Neural progenitor cell (in vitro differentiated cells): ENCODE measurements around the gene HOXC10. TPM values are rescaled to one million over a fixed set of nuclear protein-coding genes. Genes with fewer than 3 reads are reported as not detected.

Source experiments
- DNase-seq: peaks from one replicate; pipeline ENCODE4 v3.0.0-alpha.2; 2016; ENCODE audit warnings: low spot score
- H2AFZ ChIP-seq: fragments of 200-600 bp; sonication (generic); replicated peaks from 2 replicates; pipeline ENCODE4 v1.6.1; 2016; ENCODE audit warnings: antibody characterized with exemption
- H3F3A ChIP-seq: fragments of 200-600 bp; sonication (generic); 2 replicates; pipeline ENCODE4 v1.6.1; 2016; ENCODE audit warnings: antibody characterized with exemption, low read depth
- H3K27ac ChIP-seq: fragments of 200-600 bp; sonication (generic); 2 replicates; pipeline ENCODE4 v1.5.1; 2016; ENCODE audit warnings: mild to moderate bottlenecking
- H3K27me3 ChIP-seq: fragments of 200-600 bp; sonication (generic); 2 replicates; pipeline ENCODE4 v1.6.1; 2016; ENCODE audit warnings: mild to moderate bottlenecking, moderate library complexity
- H3K36me3 ChIP-seq: fragments of 200-600 bp; sonication (generic); 2 replicates; pipeline ENCODE4 v1.5.1; 2016
- H3K4me1 ChIP-seq: fragments of 200-600 bp; sonication (generic); 2 replicates; pipeline ENCODE4 v1.6.1; 2016; ENCODE audit warnings: mixed run types
- H3K4me2 ChIP-seq: fragments of 200-600 bp; sonication (generic); 2 replicates; pipeline ENCODE4 v1.6.1; 2016
- H3K4me3 ChIP-seq: fragments of 200-600 bp; sonication (generic); 2 replicates; pipeline ENCODE4 v1.5.1; 2016
- H3K79me2 ChIP-seq: fragments of 200-600 bp; sonication (generic); 2 replicates; pipeline ENCODE4 v1.6.1; 2016; ENCODE audit warnings: low read depth
- H3K9ac ChIP-seq: fragments of 200-600 bp; sonication (generic); 2 replicates; pipeline ENCODE4 v1.6.1; 2016
- H3K9me3 ChIP-seq: fragments of 200-600 bp; sonication (generic); 2 replicates; pipeline ENCODE4 v1.5.1; 2016; ENCODE audit warnings: low read depth
- H4K20me1 ChIP-seq: fragments of 200-600 bp; sonication (generic); 2 replicates; pipeline ENCODE4 v1.6.1; 2016; ENCODE audit warnings: low read depth
- H3K27ac Mint-ChIP-seq: 3 replicates; pipeline ENCODE4 v1.8.0; 2021; ENCODE audit warnings: mixed read lengths
- H3K27me3 Mint-ChIP-seq: 2 replicates; pipeline ENCODE4 v1.8.0; 2022; ENCODE audit warnings: low read depth, mild to moderate bottlenecking, inconsistent platforms, moderate library complexity, mixed read lengths; ENCODE audit not compliant: insufficient read depth
- H3K36me3 Mint-ChIP-seq: 3 replicates; pipeline ENCODE4 v1.8.0; 2021; ENCODE audit warnings: mixed read lengths
- H3K4me1 Mint-ChIP-seq: 3 replicates; pipeline ENCODE4 v1.8.0; 2021; ENCODE audit warnings: mixed read lengths
- H3K4me3 Mint-ChIP-seq: 3 replicates; pipeline ENCODE4 v1.8.0; 2021; ENCODE audit warnings: mild to moderate bottlenecking, moderate library complexity, mixed read lengths
- H3K9me3 Mint-ChIP-seq: 3 replicates; pipeline ENCODE4 v1.8.0; 2020; ENCODE audit warnings: mixed read lengths
- CTCF ChIP-seq: fragments of 200-600 bp; sonication (generic); IDR thresholded peaks from 2 replicates; pipeline ENCODE4 v1.5.1; 2017; ENCODE audit warnings: antibody characterized with exemption, mild to moderate bottlenecking
- EZH2 ChIP-seq: fragments of 200-600 bp; sonication (generic); IDR thresholded peaks from 2 replicates; pipeline ENCODE4 v1.6.1; 2017; ENCODE audit warnings: antibody characterized with exemption, mild to moderate bottlenecking, moderate library complexity
- EZH2phosphoT487 ChIP-seq: fragments of 200-600 bp; sonication (generic); IDR thresholded peaks from 2 replicates; pipeline ENCODE4 v1.6.1; 2017; ENCODE audit warnings: antibody characterized with exemption
- total RNA-seq: library from RNA; depleted of rRNA; stranded (reverse); fragments of >200 nt; gene quantifications from 2 replicates; pipeline ENCODE4 v1.2.3, GENCODE V29; 2015; ENCODE audit warnings: low replicate concordance

HOXC10 gene
- total RNA-seq, 1 donor from 2014 or later: not detected

- H3K4me1 ChIP-seq: no peaks in the 10 kb centered on the region
Measured at GRCh38 chr12:54030442-54030801, 45.5 kb downstream of the HOXC10 start.

GRCh38 chr12:54030889-54031471, 46.0 kb downstream of the HOXC10 start:
- H3K36me3 Mint-ChIP-seq: no peaks in the 10 kb centered on the region
- H3K4me1 ChIP-seq: no peaks in the 10 kb centered on the region

More at GRCh38 chr12:54030442-54030801, 45.5 kb downstream of the HOXC10 start:
- Mint-ChIP-seq H3K4me1 (no peaks in the 10 kb centered on the region), H3K27me3 (peaks cover 88% of the 10 kb centered on the region), H3K9me3 (peaks cover 9% of the 10 kb centered on the region), H3K4me3 (peak overlapping the region; percentile 33), H3K36me3 (no peaks in the 10 kb centered on the region), H3K27ac (no peak overlapping the region)
- Histone ChIP-seq H3K4me3 (no peak overlapping the region), H3F3A (no peaks in the 10 kb centered on the region), H3K9me3 (no peaks in the 10 kb centered on the region), H3K4me2 (no peak overlapping the region), H3K27me3 (peaks cover 100% of the 10 kb centered on the region), H3K79me2 (no peaks in the 10 kb centered on the region), H4K20me1 (peaks cover 91% of the 10 kb centered on the region), H3K36me3 (no peaks in the 10 kb centered on the region), H3K27ac (no peak overlapping the region), H2AFZ (no peak overlapping the region), H3K9ac (no peak overlapping the region)
- TF ChIP-seq EZH2 (peak; percentile 89), EZH2phosphoT487 (peak; percentile 73), CTCF (no peak)
- DNase-seq: no peak

GRCh38 chr12:54031480-54031879, 46.5 kb downstream of the HOXC10 start:
- no peaks in the 10 kb centered on the region for H3K79me2 ChIP-seq
- DNase-seq: no peak
- H3K27ac ChIP-seq: no peak overlapping the region
- peaks cover 100% of the 10 kb centered on the region for H3K27me3 ChIP-seq
- no peak overlapping the region for H3K4me3 Mint-ChIP-seq
- TF ChIP-seq EZH2 (no peak), CTCF (no peak), EZH2phosphoT487 (no peak)
- H3K27ac Mint-ChIP-seq: no peak overlapping the region
- H3K36me3 Mint-ChIP-seq: no peaks in the 10 kb centered on the region
- no peaks in the 10 kb centered on the region for H3K9me3 ChIP-seq
- H3K4me2 ChIP-seq: no peak overlapping the region
- no peak overlapping the region for H3K4me3 ChIP-seq
- H3K4me1 ChIP-seq: no peaks in the 10 kb centered on the region
- H3F3A ChIP-seq: no peaks in the 10 kb centered on the region
- H2AFZ ChIP-seq: no peak overlapping the region
- H4K20me1 ChIP-seq: peaks cover 87% of the 10 kb centered on the region
- H3K9ac ChIP-seq: no peak overlapping the region
- H3K9me3 Mint-ChIP-seq: peaks cover 13% of the 10 kb centered on the region
- peaks cover 88% of the 10 kb centered on the region for H3K27me3 Mint-ChIP-seq
- no peaks in the 10 kb centered on the region for H3K36me3 ChIP-seq
- no peaks in the 10 kb centered on the region for H3K4me1 Mint-ChIP-seq

More at GRCh38 chr12:54030889-54031471, 46.0 kb downstream of the HOXC10 start:
- no peak overlapping the region for H3K27ac ChIP-seq
- H3K9ac ChIP-seq: no peak overlapping the region
- no peak overlapping the region for H3K4me2 ChIP-seq
- H3K27ac Mint-ChIP-seq: no peak overlapping the region
- peaks cover 88% of the 10 kb centered on the region for H3K27me3 Mint-ChIP-seq
- H2AFZ ChIP-seq: no peak overlapping the region
- H3K4me3 Mint-ChIP-seq: no peak overlapping the region
- H3K36me3 ChIP-seq: no peaks in the 10 kb centered on the region
- no peaks in the 10 kb centered on the region for H3K4me1 Mint-ChIP-seq
- peak; percentile 70 for DNase-seq
- peaks cover 12% of the 10 kb centered on the region for H3K9me3 Mint-ChIP-seq
- H3K79me2 ChIP-seq: no peaks in the 10 kb centered on the region
- TF ChIP-seq CTCF (no peak), EZH2phosphoT487 (peak; percentile 99), EZH2 (peak; percentile 95)
- no peaks in the 10 kb centered on the region for H3F3A ChIP-seq
- peaks cover 91% of the 10 kb centered on the region for H4K20me1 ChIP-seq
- H3K4me3 ChIP-seq: no peak overlapping the region
- H3K27me3 ChIP-seq: peaks cover 100% of the 10 kb centered on the region
- H3K9me3 ChIP-seq: no peaks in the 10 kb centered on the region
